GM23248 (cell line): ENCODE measurements around the gene MX2. TPM values are rescaled to one million over a fixed set of nuclear protein-coding genes. Genes with fewer than 3 reads are reported as not detected.

Experiments
- DNase-seq: peaks from one replicate; pipeline ENCODE4 v3.0.0-alpha.2; 2015
- H2AFZ ChIP-seq: fragments of 200-600 bp; sonication (generic); 2 replicates; pipeline ENCODE4 v1.6.1; 2016; ENCODE audit warnings: antibody characterized with exemption
- H3F3A ChIP-seq: fragments of 200-600 bp; sonication (generic); 2 replicates; pipeline ENCODE4 v1.6.1; 2016; ENCODE audit warnings: mild to moderate bottlenecking, antibody characterized with exemption, mixed run types; ENCODE audit not compliant: insufficient read depth
- H3K27ac ChIP-seq: fragments of 200-600 bp; sonication (generic); 2 replicates; pipeline ENCODE4 v1.5.1; 2016; ENCODE audit warnings: mild to moderate bottlenecking
- H3K27me3 ChIP-seq: fragments of 200-600 bp; sonication (generic); replicated peaks from 2 replicates; pipeline ENCODE4 v1.6.1; 2016; ENCODE audit warnings: mild to moderate bottlenecking; ENCODE audit not compliant: insufficient read depth
- H3K36me3 ChIP-seq: fragments of 200-600 bp; sonication (generic); 2 replicates; pipeline ENCODE4 v1.6.1; 2016; ENCODE audit warnings: low read depth, mild to moderate bottlenecking
- H3K4me1 ChIP-seq: fragments of 200-600 bp; sonication (generic); 2 replicates; pipeline ENCODE4 v1.6.1; 2016; ENCODE audit warnings: mild to moderate bottlenecking; ENCODE audit not compliant: insufficient read depth
- H3K4me2 ChIP-seq: fragments of 200-600 bp; sonication (generic); one replicate; pipeline ENCODE4 v1.6.1; 2016; ENCODE audit warnings: mild to moderate bottlenecking; ENCODE audit not compliant: unreplicated experiment
- H3K4me3 ChIP-seq: fragments of 200-600 bp; sonication (generic); 2 replicates; pipeline ENCODE4 v1.5.1; 2016; ENCODE audit warnings: mild to moderate bottlenecking
- H3K79me2 ChIP-seq: fragments of 200-600 bp; sonication (generic); 2 replicates; pipeline ENCODE4 v1.6.1; 2016; ENCODE audit warnings: mild to moderate bottlenecking; ENCODE audit not compliant: insufficient read depth
- H3K9ac ChIP-seq: fragments of 200-600 bp; sonication (generic); 2 replicates; pipeline ENCODE4 v1.6.1; 2016; ENCODE audit warnings: mild to moderate bottlenecking
- H3K9me2 ChIP-seq: fragments of 200-600 bp; sonication (generic); 2 replicates; pipeline ENCODE4 v1.6.1; 2016; ENCODE audit warnings: mixed run types, mild to moderate bottlenecking, moderate library complexity; ENCODE audit not compliant: insufficient read depth
- H3K9me3 ChIP-seq: fragments of 200-600 bp; sonication (generic); one replicate; pipeline ENCODE4 v1.6.1; 2017; ENCODE audit warnings: low read depth
- H4K20me1 ChIP-seq: fragments of 200-600 bp; sonication (generic); 2 replicates; pipeline ENCODE4 v1.6.0; 2016; ENCODE audit not compliant: insufficient read depth
- EZH2 ChIP-seq: fragments of 200-600 bp; sonication (generic); IDR thresholded peaks from 2 replicates; pipeline ENCODE4 v1.6.1; 2018; ENCODE audit warnings: antibody characterized with exemption, mild to moderate bottlenecking; ENCODE audit not compliant: insufficient read depth, poor library complexity, severe bottlenecking
- EZH2phosphoT487 ChIP-seq: fragments of 200-600 bp; sonication (generic); IDR thresholded peaks from 2 replicates; pipeline ENCODE4 v1.6.1; 2018; ENCODE audit warnings: antibody characterized with exemption, moderate library complexity, mild to moderate bottlenecking, low read depth; ENCODE audit not compliant: insufficient read depth
- WGBS, 2 experiments: methylation state at CpG; one replicate each; pipeline ENCODE4 v1.1.6; 2015 to 2017; ENCODE audit warnings: low lambda C conversion rate in 2 of 2, low coverage in 1 of 2; ENCODE audit errors: missing lambda C conversion rate in 2 of 2; 5-methylcytosine and 5-hydroxymethylcytosine counted together
- in situ Hi-C: fragments of 300-500 bp; cut with MboI; formaldehyde crosslinking; loops from 2 replicates; pipeline ENCODE4 v1.15.0; 2020
- polyA plus RNA-seq: library from polyadenylated mRNA; unstranded; fragments of >200 nt; fragmentation: Nextera tagmentation; extraction: Ambion mirVana; gene quantifications from 2 replicates; pipeline ENCODE4 v1.2.1, GENCODE V29; 2016
- total RNA-seq: library from RNA; depleted of rRNA; stranded (reverse); fragments of >200 nt; shearing (Covaris generic); gene quantifications from 2 replicates; pipeline ENCODE4 v1.2.3, GENCODE V29; 2014

Gene MX2
- total and polyA plus RNA-seq, 2 experiments from 2014 or later = 0.54 to 0.85 TPM

DNA sequence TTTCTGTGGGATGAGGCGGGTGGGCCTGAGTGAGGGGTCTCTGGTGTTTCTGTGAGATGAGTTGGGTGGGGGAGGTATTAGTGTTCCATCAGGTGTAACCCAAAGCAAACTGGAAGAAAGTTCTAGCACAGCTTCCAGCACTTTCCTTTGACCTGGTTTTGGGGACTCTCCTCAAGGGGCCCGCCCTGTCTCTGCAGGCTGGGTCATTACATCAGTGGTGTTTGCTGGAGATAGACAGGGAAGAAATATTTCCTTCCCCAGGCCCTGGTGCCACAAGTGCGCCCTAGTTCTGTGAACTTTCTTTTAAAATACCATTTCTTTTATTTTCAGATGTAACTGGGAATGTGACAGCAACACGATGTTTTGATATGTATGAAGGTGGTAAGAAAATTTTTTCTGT is 16.5 kb upstream of the MX2 start:
- Histone ChIP-seq H3K4me2 (no peak overlapping the region), H3K9ac (no peak overlapping the region), H3K4me1 (no peaks in the 10 kb centered on the region), H3K4me3 (no peak overlapping the region), H2AFZ (no peak overlapping the region), H4K20me1 (no peaks in the 10 kb centered on the region), H3K9me3 (peaks cover 6% of the 10 kb centered on the region), H3K36me3 (no peaks in the 10 kb centered on the region), H3K27ac (no peak overlapping the region), H3K79me2 (no peaks in the 10 kb centered on the region), H3K27me3 (peaks cover 13% of the 10 kb centered on the region; the same call in 1 of the 2 replicates), H3K9me2 (no peaks in the 10 kb centered on the region), H3F3A (no peaks in the 10 kb centered on the region)
- TF ChIP-seq EZH2 (no peak), EZH2phosphoT487 (no peak)
- in situ Hi-C loops = no loop called here
- WGBS, 2 experiments = 74 to 85% methylated on average over 3 to 4 of the region's 4 CpGs
- no peak for DNase-seq

DNA sequence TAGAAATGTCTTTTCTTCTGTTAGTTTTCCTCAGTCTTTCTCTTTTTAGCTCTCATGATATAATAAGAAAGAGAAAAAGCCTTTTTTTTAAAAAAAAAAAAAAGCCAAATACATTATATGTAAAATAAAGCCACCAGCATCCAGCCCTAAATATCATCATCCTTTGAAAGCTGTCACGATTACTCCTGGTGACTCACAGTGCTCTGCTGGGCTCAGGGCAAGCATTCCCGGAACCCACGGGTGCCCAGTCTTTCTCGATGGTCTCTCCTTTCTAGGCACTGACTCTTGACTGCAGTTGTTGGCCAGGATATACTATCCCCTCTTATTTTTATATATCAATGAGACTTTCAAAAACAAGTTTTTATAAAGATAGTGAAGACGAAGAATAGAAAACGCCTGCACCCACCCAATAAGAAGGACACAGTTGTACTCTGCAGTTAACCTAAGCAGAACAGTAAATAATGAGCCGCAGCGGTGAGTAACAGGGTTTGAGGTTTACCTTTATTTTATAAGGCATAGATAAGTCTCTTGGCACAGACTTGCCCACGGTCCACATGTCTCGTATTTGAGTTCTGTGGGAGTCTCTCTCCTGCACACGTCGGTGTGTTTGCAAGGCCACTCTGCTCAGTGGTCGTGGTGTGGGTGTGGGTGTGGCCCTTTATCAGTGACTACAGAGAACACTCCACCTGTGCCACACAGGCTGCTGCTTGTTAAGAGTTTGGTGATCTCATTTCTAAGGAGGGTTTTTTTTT is 15.7 kb upstream of the MX2 start:
- no peak for DNase-seq
- no peak for TF ChIP-seq EZH2
- TF ChIP-seq EZH2phosphoT487 = no peak
- Histone ChIP-seq H3K9ac (no peak overlapping the region), H3K36me3 (no peaks in the 10 kb centered on the region), H3F3A (no peaks in the 10 kb centered on the region), H2AFZ (no peak overlapping the region), H3K4me3 (no peak overlapping the region), H4K20me1 (no peaks in the 10 kb centered on the region), H3K27ac (no peak overlapping the region), H3K27me3 (peaks cover 13% of the 10 kb centered on the region; the same call in 1 of the 2 replicates), H3K4me2 (no peak overlapping the region), H3K9me2 (no peaks in the 10 kb centered on the region), H3K9me3 (peaks cover 6% of the 10 kb centered on the region), H3K4me1 (no peaks in the 10 kb centered on the region), H3K79me2 (no peaks in the 10 kb centered on the region)
- in situ Hi-C loops = no loop called here
- 69 to 70% methylated on average over 13 of the region's 13 CpGs for WGBS, 2 experiments

DNA sequence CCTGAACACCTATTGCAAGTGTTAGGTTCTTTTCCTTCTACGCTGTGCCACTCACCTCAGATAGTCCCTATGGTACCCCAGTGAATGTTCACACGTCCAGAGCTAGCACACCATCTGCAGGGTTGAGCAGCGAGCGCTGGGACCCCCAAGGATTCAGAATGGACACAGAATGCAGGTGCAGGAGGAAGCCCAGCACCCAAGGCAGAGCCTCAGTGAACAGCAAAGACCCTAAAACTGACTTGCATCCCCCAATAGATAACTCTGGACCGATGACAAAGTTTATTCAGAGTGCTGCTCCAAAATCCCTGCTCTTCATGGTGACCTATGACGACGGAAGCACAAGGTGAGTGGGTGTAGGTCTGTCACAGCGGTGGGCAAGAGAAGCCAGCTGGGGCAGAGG is 15.1 kb upstream of the MX2 start:
- no peak for DNase-seq
- Histone ChIP-seq H3K9me2 (no peaks in the 10 kb centered on the region), H3F3A (no peaks in the 10 kb centered on the region), H3K4me3 (no peak overlapping the region), H3K27me3 (peaks cover 17% of the 10 kb centered on the region; the same call in 1 of the 2 replicates), H3K79me2 (no peaks in the 10 kb centered on the region), H4K20me1 (no peaks in the 10 kb centered on the region), H3K36me3 (no peaks in the 10 kb centered on the region), H3K4me2 (no peak overlapping the region), H2AFZ (no peak overlapping the region), H3K9ac (no peak overlapping the region), H3K4me1 (no peaks in the 10 kb centered on the region), H3K27ac (no peak overlapping the region), H3K9me3 (peaks cover 6% of the 10 kb centered on the region)
- TF ChIP-seq EZH2phosphoT487 (no peak), EZH2 (no peak)
- whole genome bisulfite sequencing, 2 experiments = 57 to 59% methylated on average over 8 of the region's 8 CpGs
- in situ Hi-C loops = no loop called here

DNA sequence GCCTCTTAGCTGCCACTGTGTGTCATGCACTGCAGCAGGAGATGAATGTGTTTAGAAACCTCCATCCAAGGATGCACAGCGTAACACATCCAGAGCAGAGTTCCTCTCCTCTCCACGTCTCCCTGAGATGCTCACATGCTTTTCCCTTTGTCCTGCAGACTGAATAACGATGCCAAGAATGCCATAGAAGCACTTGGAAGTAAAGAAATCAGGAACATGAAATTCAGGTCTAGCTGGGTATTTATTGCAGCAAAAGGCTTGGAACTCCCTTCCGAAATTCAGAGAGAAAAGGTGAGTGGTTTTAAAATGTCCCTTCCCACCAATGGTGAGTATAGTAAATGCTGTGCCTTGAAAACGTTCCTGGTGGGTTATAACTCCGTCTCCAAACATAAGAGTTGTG is 13.4 kb upstream of the MX2 start:
- Histone ChIP-seq H3K36me3 (no peaks in the 10 kb centered on the region), H4K20me1 (no peaks in the 10 kb centered on the region), H3K4me1 (no peaks in the 10 kb centered on the region), H3K79me2 (no peaks in the 10 kb centered on the region), H3K9ac (no peak overlapping the region), H2AFZ (no peak overlapping the region), H3K9me3 (no peaks in the 10 kb centered on the region), H3K27ac (no peak overlapping the region), H3K4me3 (no peak overlapping the region), H3K27me3 (peaks cover 17% of the 10 kb centered on the region), H3F3A (no peaks in the 10 kb centered on the region), H3K4me2 (no peak overlapping the region), H3K9me2 (no peaks in the 10 kb centered on the region)
- in situ Hi-C loops = no loop called here
- no peak for TF ChIP-seq EZH2
- TF ChIP-seq EZH2phosphoT487 = no peak
- DNase-seq = no peak
- WGBS, 2 experiments = 20 to 27% methylated on average over 6 of the region's 6 CpGs
